ENCODE measurements around the gene MGAT5.

DNA sequence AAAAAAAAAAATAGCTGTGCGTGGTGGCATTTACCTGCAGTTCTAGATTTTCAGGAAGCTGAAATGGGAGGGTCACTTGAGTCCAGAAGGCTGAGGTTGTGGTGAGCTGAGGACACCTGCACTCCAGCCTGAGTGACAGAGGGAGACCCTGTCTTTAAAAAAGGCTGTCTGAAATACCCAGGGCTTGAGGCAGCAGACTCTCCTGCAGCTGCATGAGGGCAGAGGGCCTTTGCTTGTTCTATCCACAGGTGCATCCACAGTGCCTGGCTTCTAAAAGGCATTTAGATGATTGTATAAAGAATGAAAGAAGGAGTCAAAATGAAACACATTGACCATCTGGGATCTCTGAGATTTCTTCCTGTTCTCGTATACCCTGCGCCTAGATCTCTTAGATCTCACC is 152.9 kb downstream of the MGAT5 start:
- TF ChIP-seq TAF1 (IDR thresholded peaks at IDR 0.05; ENCODE audit: low read depth) (no peak), EP300 (IDR thresholded peaks at IDR 0.05; ENCODE audit: borderline replicate concordance) (no peak)
